HG03460 (cell line): Measurements from ENCODE around the gene SLC39A11.
"Not testable (repeated sequence)": the region's sequence is repeated elsewhere in the genome, so short reads cannot be mapped to it uniquely, and the experiment has no call there.

Experiments used
- ATAC-seq: cut with Tn5 transposase; IDR thresholded peaks from one replicate; pipeline ENCODE4 v1.9.1; 2021; ENCODE audit not compliant: unreplicated experiment

SLC39A11 gene

GRCh38 chr17:73092523-73093135 lies at the start of gene SLC39A11:
Gene SLC39A11 (minus strand): TSS chr17:73092688. CDS start chr17:73088764, 3,924 bp downstream.
- peak; percentile 98 for ATAC-seq

DNA sequence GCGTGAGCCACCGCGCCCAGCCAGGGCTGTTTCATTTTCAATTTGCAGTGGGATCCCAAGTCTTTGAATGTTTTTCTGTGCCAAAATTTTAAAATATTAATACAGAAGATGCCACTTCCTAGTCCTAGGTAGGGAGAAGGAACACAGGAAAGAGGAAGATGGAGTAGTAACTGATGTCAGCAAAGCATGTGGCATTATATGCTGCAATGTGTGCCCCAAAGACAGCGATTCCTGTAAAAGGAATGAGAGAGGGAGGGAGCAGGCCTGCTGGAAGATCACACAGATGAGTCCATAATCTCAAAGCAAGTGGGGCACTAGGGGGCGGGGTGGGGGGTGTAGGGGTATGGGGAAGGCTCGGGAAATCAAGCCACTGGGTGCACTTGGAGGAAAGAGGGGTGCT lies 48.9 kb upstream of the SLC39A11 start:
- ATAC-seq, result no peak

DNA sequence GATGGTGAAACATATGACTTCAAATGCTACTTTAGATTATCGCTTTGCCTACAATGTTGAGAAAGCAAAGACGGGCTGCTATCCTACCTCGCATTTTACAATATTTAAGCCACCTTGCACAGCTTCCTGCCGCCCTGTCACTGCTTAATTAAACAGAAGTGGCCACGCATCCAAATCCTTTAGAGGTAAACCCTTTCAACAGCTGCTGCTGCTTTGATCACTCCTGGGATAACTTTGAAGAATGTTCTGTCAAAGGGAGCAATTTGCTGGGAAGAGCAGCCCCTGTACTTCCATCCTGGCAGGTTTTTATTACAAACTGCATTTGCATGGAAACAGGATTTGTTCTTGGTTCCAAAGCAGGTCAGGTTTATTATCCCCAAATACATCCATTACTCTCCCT lies 48.1 kb upstream of the SLC39A11 start:
- no peak for ATAC-seq

- ATAC-seq, result no peak
These were observed 46.8 kb upstream of the SLC39A11 start for GRCh38 chr17:73139296-73139695.

- no peak for ATAC-seq
These were observed 46.2 kb upstream of the SLC39A11 start for GRCh38 chr17:73138541-73139138.

GRCh38 chr17:73137376-73137775 lies 44.9 kb upstream of the SLC39A11 start:
- no peak for ATAC-seq

DNA sequence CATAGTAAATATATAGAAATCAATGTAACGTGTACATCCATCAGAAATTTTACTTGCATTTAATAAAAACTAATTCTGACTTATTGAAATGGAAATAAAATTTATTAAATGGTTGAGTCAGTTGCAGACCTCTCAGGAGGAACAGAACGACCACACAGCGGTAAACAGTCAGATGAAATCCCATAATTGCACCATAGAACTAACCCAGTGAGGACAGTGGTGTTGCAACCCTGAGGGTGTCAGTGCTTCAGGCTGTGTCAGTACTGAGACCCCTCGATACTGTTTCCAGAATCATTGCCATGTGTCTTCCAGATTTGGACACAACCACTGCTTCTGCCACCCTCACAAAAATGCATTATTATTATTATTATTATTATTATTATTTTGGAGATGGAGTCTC lies 43.3 kb upstream of the SLC39A11 start:
- no peak for ATAC-seq

DNA sequence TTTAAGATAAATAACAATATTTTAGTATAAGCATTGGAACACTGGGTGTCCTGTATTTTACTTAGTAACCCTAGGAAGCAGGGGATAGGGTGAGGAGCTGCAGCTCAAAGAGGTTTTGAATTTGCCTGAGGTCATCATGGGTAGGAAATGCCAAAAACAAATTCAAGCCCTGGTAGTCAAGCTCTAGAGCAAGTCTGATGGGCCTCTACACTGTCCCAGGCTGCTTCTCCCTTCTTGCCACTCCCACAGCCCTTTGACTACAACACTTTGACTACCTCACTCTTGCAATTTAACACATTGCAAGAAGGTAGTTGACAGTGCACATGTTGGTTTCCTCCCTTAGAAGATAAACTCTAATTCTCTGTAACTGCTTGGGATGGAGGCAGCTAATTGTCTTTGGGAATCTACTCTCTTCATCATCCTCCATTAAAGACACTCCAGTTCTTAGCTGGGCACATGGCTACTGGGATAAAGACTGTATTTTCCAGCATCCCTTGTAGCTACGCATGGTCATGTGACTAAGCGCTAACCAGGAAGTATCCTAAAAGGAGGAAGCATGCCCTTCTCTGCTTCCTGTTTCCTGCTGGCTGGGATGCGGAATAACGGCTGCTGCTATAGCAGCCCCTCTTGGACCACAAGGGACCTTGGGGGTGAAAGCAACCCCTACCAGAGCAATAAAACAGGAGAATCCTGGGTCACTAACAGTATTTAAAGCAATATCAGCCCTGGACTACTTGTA lies 41.6 kb upstream of the SLC39A11 start:
- ATAC-seq, result no peak

GRCh38 chr17:73132085-73132492 lies 39.6 kb upstream of the SLC39A11 start:
- ATAC-seq, result no peak

DNA sequence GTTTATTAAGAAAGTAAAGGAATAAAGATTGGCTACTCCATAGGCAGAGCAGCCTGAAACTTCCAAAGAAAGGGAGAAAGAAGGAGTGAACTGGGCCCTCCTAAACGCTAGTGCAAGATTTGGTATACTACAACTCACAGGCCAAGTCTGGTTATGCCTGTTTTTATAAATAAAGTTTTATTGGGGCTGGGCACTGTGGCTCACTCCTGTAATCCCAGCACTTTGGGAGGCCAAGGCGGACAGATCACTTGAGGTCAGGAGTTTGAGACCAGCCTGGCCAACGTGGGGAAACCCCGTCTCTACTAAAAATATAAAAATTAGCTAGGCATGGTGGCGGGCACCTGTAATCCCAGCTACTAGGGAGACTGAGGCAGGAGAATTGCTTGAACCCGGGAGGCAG lies 39.0 kb upstream of the SLC39A11 start:
- not testable (repeated sequence) for ATAC-seq

GRCh38 chr17:73130977-73131376 lies 38.5 kb upstream of the SLC39A11 start:
- no peak for ATAC-seq

DNA sequence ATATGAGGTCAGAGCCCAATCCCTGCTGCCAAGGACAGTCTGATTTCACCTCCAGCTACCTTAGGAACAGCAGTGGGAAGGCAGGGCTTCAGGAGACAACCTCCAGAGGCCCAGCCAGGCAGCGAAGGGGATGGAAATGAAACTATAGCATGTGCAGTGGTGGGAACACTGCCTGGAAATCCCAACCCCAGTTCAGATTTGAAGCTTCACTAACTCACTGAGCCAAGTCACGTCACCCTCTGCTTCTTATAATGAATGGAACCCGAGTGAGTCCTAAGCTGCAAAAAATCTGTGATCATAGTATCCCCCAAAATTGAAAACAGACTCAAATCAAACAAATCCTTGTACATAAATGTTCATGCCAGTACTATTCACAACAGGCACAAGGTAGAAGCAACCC lies 36.0 kb upstream of the SLC39A11 start:
- no peak for ATAC-seq

GRCh38 chr17:73126716-73127473 lies 34.4 kb upstream of the SLC39A11 start:
- ATAC-seq, result no peak

DNA sequence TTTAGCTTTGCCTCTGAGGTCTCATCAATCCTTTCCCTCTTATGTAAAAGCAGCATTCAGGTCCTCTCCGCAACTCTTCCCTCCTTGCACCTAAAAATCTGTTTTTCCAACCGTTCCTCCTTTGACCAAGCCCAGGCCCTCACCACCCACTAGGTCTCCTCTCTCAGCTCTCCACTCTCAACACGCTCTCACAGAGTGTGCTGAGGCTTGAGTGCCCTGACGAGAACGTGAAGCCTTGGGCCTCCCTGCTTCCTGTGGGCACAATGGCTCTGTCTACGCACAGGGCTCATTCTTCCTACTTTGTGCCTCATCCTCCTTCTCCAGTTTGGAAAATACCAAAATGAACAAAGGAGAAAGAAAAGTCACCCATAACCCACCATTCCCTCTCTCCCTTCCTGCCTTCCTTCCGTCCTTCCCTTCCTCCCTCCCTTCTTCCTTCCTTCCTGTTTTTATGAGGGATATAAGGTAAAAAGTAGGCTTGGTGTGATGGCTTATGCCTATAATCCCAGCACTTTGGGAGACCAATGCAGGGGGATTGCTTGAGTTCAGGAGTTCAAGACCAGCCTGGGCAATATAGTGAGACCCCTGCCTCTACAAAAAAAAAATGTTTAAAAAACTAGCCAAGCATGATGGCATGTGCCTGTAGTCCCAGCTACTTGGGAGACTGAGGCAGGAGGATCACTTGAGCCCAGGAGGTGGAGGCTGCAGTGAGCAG lies 31.3 kb upstream of the SLC39A11 start:
- ATAC-seq, result no peak

DNA sequence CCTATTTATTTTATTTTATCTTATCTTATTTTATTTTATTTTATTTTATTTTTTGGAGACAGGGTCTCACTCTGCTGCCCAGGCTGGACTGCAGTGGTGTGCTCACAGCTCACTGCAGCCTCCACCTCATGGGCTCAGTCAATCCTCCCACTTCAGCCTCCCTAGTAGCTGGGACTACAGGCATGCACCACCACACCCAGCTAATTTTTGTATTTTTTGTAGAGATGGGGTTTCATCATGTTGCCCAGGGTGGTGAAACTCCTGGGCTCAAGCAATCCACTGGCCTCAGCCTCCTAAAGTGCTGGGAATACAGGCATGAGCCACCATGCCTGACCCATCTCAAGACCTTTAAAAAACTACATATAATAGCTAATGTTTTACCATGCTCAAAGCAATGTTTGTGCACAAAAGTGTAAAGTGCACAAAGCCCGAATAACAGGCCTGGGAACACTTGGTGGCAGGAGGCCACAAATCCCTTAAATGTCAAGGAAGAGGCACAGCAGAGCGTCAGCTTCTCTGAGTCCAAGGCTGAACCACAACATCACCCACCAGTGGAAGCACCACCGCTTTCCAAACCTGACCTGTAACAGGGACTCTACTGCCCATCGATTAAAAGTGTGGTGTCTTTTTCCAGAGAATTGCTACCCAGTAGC lies 30.6 kb upstream of the SLC39A11 start:
- no peak for ATAC-seq

DNA sequence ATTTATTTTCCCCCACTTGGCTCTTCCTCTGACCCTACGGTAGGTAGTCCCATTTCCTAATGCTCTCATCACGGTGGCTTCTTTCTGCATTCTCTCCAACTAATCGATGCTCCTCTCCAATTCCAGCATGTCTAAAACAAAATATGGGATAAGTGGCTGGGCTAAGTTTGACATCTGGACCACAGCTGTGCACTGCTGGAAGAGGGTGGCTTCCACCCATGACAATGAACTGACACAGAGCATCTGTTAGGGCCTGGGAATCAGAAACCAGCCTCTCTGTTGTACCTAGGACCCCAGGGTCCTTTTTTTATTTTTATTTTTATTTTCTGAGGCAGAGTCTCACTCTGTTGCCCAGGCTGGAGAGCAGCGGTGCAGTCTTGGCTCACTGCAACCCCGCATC lies 29.0 kb upstream of the SLC39A11 start:
- ATAC-seq, result no peak

GRCh38 chr17:73119631-73120030 lies 27.1 kb upstream of the SLC39A11 start:
- ATAC-seq, result no peak

GRCh38 chr17:73118951-73119391 lies 26.5 kb upstream of the SLC39A11 start:
- no peak for ATAC-seq

GRCh38 chr17:73118139-73118538 lies 25.7 kb upstream of the SLC39A11 start:
- no peak for ATAC-seq

GRCh38 chr17:73112246-73112645 lies 19.8 kb upstream of the SLC39A11 start:
- no peak for ATAC-seq
